ENCODE measurements around the gene SLC6A3. TPM values are rescaled to one million over a fixed set of nuclear protein-coding genes. Genes with fewer than 3 reads are reported as not detected.

SLC6A3 gene
- total and polyA plus RNA-seq, 5 donors from 2014 or later: 0.27 TPM; not detected in 4

- no peak overlapping the region for H3K27ac ChIP-seq (ENCODE audit: insufficient read depth, low read length, poor library complexity, severe bottlenecking)
- Mint-ChIP-seq H3K9me3 (no peaks in the 10 kb centered on the region), H3K4me1 (peaks cover 0 to 5% (median 2%) of the 10 kb centered on the region in 4 donors), H3K36me3 (peaks cover 14% of the 10 kb centered on the region), H3K4me3 (no peak overlapping the region), H3K27me3 (no peaks in the 10 kb centered on the region), H3K27ac (no peak overlapping the region)
- no peaks in the 10 kb centered on the region for H3K27me3 ChIP-seq (ENCODE audit: control insufficient read depth, insufficient read depth, low read length)
- ATAC-seq (ENCODE audit: low read depth in 2 of 2): no peak
- no peaks in the 10 kb centered on the region for H3K9me3 ChIP-seq (ENCODE audit: control insufficient read depth in 2 of 2, low read length in 2 of 2)
- H3K4me1 ChIP-seq (ENCODE audit: control insufficient read depth, insufficient read depth, low read length, poor library complexity, severe bottlenecking): no peaks in the 10 kb centered on the region
- DNase-seq: no peak
- H3K36me3 ChIP-seq (ENCODE audit: control insufficient read depth, insufficient read depth, low read length): peaks cover 27% of the 10 kb centered on the region
- no peak overlapping the region for H3K4me3 ChIP-seq (ENCODE audit: low read depth, low read length)
These were observed 36.2 kb upstream of the SLC6A3 start for GRCh38 chr5:1481266-1481958.

- Histone ChIP-seq H3K9me3 (ENCODE audit: control insufficient read depth in 2 of 2, low read length in 2 of 2) (no peaks in the 10 kb centered on the region), H3K36me3 (ENCODE audit: control insufficient read depth, insufficient read depth, low read length) (peaks cover 21% of the 10 kb centered on the region), H3K27ac (ENCODE audit: insufficient read depth, low read length, poor library complexity, severe bottlenecking) (no peak overlapping the region), H3K4me1 (ENCODE audit: control insufficient read depth, insufficient read depth, low read length, poor library complexity, severe bottlenecking) (no peaks in the 10 kb centered on the region), H3K4me3 (ENCODE audit: low read depth, low read length) (no peak overlapping the region), H3K27me3 (ENCODE audit: control insufficient read depth, insufficient read depth, low read length) (no peaks in the 10 kb centered on the region)
- no peak overlapping the region for H3K4me3 Mint-ChIP-seq
- ATAC-seq (ENCODE audit: low read depth in 2 of 2) (no peak), DNase-seq (no peak)
- H3K27me3 Mint-ChIP-seq: no peaks in the 10 kb centered on the region
- no peaks in the 10 kb centered on the region for H3K9me3 Mint-ChIP-seq
- no peak overlapping the region for H3K27ac Mint-ChIP-seq
- H3K4me1 Mint-ChIP-seq: peaks cover 0 to 5% (median 2%) of the 10 kb centered on the region in 4 donors
- H3K36me3 Mint-ChIP-seq: peaks cover 14% of the 10 kb centered on the region
These were observed 35.6 kb upstream of the SLC6A3 start for GRCh38 chr5:1480806-1481205.

GRCh38 chr5:1480217-1480616 lies 35.0 kb upstream of the SLC6A3 start:
- H3K36me3 Mint-ChIP-seq: peaks cover 14% of the 10 kb centered on the region

GRCh38 chr5:1479581-1480188 lies 34.4 kb upstream of the SLC6A3 start:
- H3K27me3 ChIP-seq (ENCODE audit: control insufficient read depth, insufficient read depth, low read length): no peaks in the 10 kb centered on the region
- H3K36me3 Mint-ChIP-seq: peaks cover 14% of the 10 kb centered on the region
- H3K4me3 ChIP-seq (ENCODE audit: low read depth, low read length): no peak overlapping the region
- H3K27ac ChIP-seq (ENCODE audit: insufficient read depth, low read length, poor library complexity, severe bottlenecking): no peak overlapping the region
- no peak overlapping the region for H3K4me3 Mint-ChIP-seq
- ATAC-seq (ENCODE audit: low read depth in 2 of 2): peak in 1 of 2 donors; percentile 26
- H3K9me3 ChIP-seq (ENCODE audit: control insufficient read depth in 2 of 2, low read length in 2 of 2): no peaks in the 10 kb centered on the region
- peaks cover 24% of the 10 kb centered on the region for H3K36me3 ChIP-seq (ENCODE audit: control insufficient read depth, insufficient read depth, low read length)
- H3K27ac Mint-ChIP-seq: no peak overlapping the region
- H3K4me1 ChIP-seq (ENCODE audit: control insufficient read depth, insufficient read depth, low read length, poor library complexity, severe bottlenecking): no peaks in the 10 kb centered on the region
- no peaks in the 10 kb centered on the region for H3K9me3 Mint-ChIP-seq
- H3K4me1 Mint-ChIP-seq: peaks cover 0 to 5% (median 2%) of the 10 kb centered on the region in 4 donors
- peak in 2 of 3 donors; percentile 18 to 34 for DNase-seq
- H3K27me3 Mint-ChIP-seq: no peaks in the 10 kb centered on the region

More at GRCh38 chr5:1480217-1480616, 35.0 kb upstream of the SLC6A3 start:
- peaks cover 0 to 5% (median 2%) of the 10 kb centered on the region in 4 donors for H3K4me1 Mint-ChIP-seq
- ATAC-seq (ENCODE audit: low read depth in 2 of 2) (peak; percentile 25 to 30), DNase-seq (no peak)
- no peak overlapping the region for H3K27ac ChIP-seq (ENCODE audit: insufficient read depth, low read length, poor library complexity, severe bottlenecking)
- H3K36me3 ChIP-seq (ENCODE audit: control insufficient read depth, insufficient read depth, low read length): peaks cover 20% of the 10 kb centered on the region
- no peak overlapping the region for H3K4me3 ChIP-seq (ENCODE audit: low read depth, low read length)
- H3K4me3 Mint-ChIP-seq: no peak overlapping the region
- H3K9me3 Mint-ChIP-seq: no peaks in the 10 kb centered on the region
- H3K27me3 Mint-ChIP-seq: no peaks in the 10 kb centered on the region
- H3K27me3 ChIP-seq (ENCODE audit: control insufficient read depth, insufficient read depth, low read length): no peaks in the 10 kb centered on the region
- H3K9me3 ChIP-seq (ENCODE audit: control insufficient read depth in 2 of 2, low read length in 2 of 2): no peaks in the 10 kb centered on the region
- H3K27ac Mint-ChIP-seq: no peak overlapping the region
- no peaks in the 10 kb centered on the region for H3K4me1 ChIP-seq (ENCODE audit: control insufficient read depth, insufficient read depth, low read length, poor library complexity, severe bottlenecking)

- peaks cover 27% of the 10 kb centered on the region for H3K36me3 ChIP-seq (ENCODE audit: control insufficient read depth, insufficient read depth, low read length)
- H3K27ac ChIP-seq (ENCODE audit: insufficient read depth, low read length, poor library complexity, severe bottlenecking): no peak overlapping the region
- H3K4me1 Mint-ChIP-seq: peaks cover 0 to 5% (median 2%) of the 10 kb centered on the region in 4 donors
- ATAC-seq (ENCODE audit: low read depth in 2 of 2) (no peak), DNase-seq (no peak)
- H3K4me3 Mint-ChIP-seq: no peak overlapping the region
- H3K27me3 Mint-ChIP-seq: no peaks in the 10 kb centered on the region
- no peaks in the 10 kb centered on the region for H3K4me1 ChIP-seq (ENCODE audit: control insufficient read depth, insufficient read depth, low read length, poor library complexity, severe bottlenecking)
- H3K9me3 ChIP-seq (ENCODE audit: control insufficient read depth in 2 of 2, low read length in 2 of 2): no peaks in the 10 kb centered on the region
- H3K4me3 ChIP-seq (ENCODE audit: low read depth, low read length): no peak overlapping the region
- peaks cover 14% of the 10 kb centered on the region for H3K36me3 Mint-ChIP-seq
- no peaks in the 10 kb centered on the region for H3K9me3 Mint-ChIP-seq
- no peak overlapping the region for H3K27ac Mint-ChIP-seq
- no peaks in the 10 kb centered on the region for H3K27me3 ChIP-seq (ENCODE audit: control insufficient read depth, insufficient read depth, low read length)
These were observed 33.8 kb upstream of the SLC6A3 start for GRCh38 chr5:1479066-1479465.

- Histone ChIP-seq H3K9me3 (ENCODE audit: control insufficient read depth in 2 of 2, low read length in 2 of 2) (no peaks in the 10 kb centered on the region), H3K27ac (ENCODE audit: insufficient read depth, low read length, poor library complexity, severe bottlenecking) (no peak overlapping the region), H3K4me1 (ENCODE audit: control insufficient read depth, insufficient read depth, low read length, poor library complexity, severe bottlenecking) (no peaks in the 10 kb centered on the region), H3K4me3 (ENCODE audit: low read depth, low read length) (no peak overlapping the region), H3K36me3 (ENCODE audit: control insufficient read depth, insufficient read depth, low read length) (peaks cover 31% of the 10 kb centered on the region), H3K27me3 (ENCODE audit: control insufficient read depth, insufficient read depth, low read length) (no peaks in the 10 kb centered on the region)
- H3K27me3 Mint-ChIP-seq: no peaks in the 10 kb centered on the region
- ATAC-seq (ENCODE audit: low read depth in 2 of 2) (no peak), DNase-seq (no peak)
- no peak overlapping the region for H3K4me3 Mint-ChIP-seq
- H3K9me3 Mint-ChIP-seq: no peaks in the 10 kb centered on the region
- peaks cover 14% of the 10 kb centered on the region for H3K36me3 Mint-ChIP-seq
- H3K27ac Mint-ChIP-seq: no peak overlapping the region
- peaks cover 0 to 5% (median under 1%) of the 10 kb centered on the region in 4 donors for H3K4me1 Mint-ChIP-seq
These were observed 33.2 kb upstream of the SLC6A3 start for GRCh38 chr5:1478271-1479035.

- Mint-ChIP-seq H3K4me1 (peaks cover 0 to 5% (median under 1%) of the 10 kb centered on the region in 4 donors), H3K9me3 (no peaks in the 10 kb centered on the region), H3K27ac (peak overlapping the region in 1 of 3 donors; percentile 41), H3K36me3 (peaks cover 14% of the 10 kb centered on the region), H3K4me3 (no peak overlapping the region), H3K27me3 (no peaks in the 10 kb centered on the region)
- ATAC-seq (ENCODE audit: low read depth in 2 of 2) (no peak), DNase-seq (no peak)
- Histone ChIP-seq H3K27me3 (ENCODE audit: control insufficient read depth, insufficient read depth, low read length) (no peaks in the 10 kb centered on the region), H3K36me3 (ENCODE audit: control insufficient read depth, insufficient read depth, low read length) (peaks cover 31% of the 10 kb centered on the region), H3K9me3 (ENCODE audit: control insufficient read depth in 2 of 2, low read length in 2 of 2) (no peaks in the 10 kb centered on the region), H3K27ac (ENCODE audit: insufficient read depth, low read length, poor library complexity, severe bottlenecking) (no peak overlapping the region), H3K4me3 (ENCODE audit: low read depth, low read length) (no peak overlapping the region), H3K4me1 (ENCODE audit: control insufficient read depth, insufficient read depth, low read length, poor library complexity, severe bottlenecking) (no peaks in the 10 kb centered on the region)
These were observed 32.1 kb upstream of the SLC6A3 start for GRCh38 chr5:1477341-1477740.

All from CD4-positive, CD25-positive, alpha-beta regulatory T cell (primary cell).